ENCODE data around the gene C3orf38.
"Not testable (repeated sequence)": the region's sequence is repeated elsewhere in the genome, so short reads cannot be mapped to it uniquely, and the experiment has no call there.

The C3orf38 gene

DNA sequence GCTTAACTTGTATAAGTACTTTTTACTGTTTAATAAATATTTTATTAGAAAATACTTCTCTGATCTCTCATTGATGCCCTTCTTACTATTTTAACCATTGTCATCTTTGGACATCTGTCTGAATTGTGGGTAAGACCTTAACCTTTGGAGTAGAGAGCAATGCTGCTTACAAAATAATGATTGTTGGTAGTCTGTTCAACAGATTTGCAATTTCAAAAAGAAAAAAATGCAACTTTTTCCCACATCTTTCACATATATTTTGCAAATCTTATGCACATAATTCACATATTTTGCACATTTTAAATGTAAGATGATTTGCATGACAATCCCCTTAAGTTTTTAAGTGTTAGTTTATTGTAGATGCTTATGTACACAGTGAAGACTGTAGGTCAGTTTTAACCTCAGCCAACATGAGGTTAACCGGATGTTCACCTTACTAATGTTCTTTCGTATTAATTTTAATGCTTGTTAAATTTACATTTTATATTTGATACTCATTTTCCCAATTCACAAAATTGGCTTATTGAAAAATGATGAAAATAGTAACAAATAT, 16.7 kb downstream of the C3orf38 start:
- DNase-seq, result no peak

DNA sequence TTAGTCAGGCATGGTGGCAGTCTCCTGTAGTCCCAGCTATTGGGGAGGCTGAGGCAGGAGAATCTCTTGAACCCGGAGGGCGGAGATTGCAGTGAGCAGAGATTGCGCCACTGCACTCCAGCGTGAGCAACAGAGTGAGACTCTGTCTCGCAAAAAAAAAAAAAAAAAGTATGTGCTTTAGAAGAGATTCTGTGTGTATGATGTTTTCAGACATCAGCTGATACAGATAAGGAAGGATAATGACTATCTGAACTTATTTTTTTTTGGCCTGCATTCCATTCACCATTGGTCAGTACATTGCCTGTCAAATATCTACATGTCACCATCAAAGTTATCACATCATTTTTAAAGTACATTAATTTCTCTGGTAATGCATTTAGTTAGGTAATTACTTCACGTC, 17.4 kb downstream of the C3orf38 start:
- no peak for DNase-seq

DNA sequence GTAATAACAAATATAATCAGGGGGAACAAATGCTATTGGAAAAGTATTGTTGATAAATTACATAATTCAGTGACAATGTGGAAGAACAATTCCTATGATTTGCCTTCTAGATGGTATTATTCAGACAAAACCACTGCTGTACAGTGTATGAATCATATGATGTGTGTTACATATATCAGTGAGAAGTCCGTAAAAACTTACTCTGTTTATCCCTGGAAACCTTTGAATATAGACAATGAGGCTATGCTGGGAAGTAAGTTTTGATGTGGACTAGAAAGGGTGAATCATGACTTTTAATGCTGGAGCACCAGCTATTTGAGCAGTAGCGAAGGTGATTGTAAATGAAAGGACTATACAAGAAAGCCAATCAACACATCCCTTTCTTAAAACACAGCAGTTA, 17.9 kb downstream of the C3orf38 start:
- no peak for DNase-seq

DNA sequence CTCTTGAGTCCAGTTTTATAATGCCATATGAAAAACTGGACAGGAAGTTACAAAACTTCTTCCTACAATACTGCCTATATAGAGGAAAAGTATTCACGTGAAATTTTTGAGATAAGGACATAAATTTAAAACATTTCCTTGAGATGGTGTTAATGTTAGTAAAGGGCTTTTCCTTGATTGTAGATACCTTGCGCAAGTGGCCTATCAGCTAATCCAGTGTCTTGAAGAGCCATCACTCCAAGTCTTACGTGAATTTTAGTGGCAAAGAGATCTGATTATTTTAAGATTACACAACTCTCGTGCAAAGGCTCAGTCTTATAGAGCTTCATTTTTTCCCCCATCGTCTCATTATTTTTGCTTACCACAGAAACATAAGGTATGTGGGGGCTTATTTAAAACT, 18.4 kb downstream of the C3orf38 start:
- DNase-seq, result no peak

DNA sequence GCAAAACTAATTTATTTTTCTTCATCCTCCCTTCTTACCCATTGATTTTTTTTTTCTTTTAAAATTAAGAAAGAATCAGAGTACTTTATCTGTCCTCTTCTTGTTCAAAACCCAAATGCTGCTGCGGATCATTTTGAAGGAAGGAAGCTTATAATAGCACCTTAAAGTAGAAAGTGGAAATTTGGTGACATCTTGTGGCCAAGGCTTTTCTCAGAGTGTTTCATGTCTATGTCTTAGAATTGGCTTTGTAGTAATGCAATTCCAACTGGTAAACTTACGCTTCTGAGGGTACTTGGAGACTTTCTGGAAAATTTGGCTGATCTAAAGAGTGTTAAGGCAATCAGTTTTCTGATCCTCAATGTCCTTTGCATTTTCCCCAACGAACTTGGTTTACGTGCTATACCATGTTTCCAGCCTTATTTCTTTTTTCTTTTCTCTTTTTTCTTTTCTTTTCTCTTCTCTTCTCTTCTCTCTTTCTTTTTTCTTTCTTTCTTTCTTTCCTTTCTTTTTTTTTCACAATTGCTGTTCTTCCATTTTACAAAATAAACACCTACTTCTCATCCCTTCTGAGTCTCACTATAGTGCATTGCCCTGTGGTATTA, 30.7 kb downstream of the C3orf38 start:
- DNase-seq, result no peak

DNA sequence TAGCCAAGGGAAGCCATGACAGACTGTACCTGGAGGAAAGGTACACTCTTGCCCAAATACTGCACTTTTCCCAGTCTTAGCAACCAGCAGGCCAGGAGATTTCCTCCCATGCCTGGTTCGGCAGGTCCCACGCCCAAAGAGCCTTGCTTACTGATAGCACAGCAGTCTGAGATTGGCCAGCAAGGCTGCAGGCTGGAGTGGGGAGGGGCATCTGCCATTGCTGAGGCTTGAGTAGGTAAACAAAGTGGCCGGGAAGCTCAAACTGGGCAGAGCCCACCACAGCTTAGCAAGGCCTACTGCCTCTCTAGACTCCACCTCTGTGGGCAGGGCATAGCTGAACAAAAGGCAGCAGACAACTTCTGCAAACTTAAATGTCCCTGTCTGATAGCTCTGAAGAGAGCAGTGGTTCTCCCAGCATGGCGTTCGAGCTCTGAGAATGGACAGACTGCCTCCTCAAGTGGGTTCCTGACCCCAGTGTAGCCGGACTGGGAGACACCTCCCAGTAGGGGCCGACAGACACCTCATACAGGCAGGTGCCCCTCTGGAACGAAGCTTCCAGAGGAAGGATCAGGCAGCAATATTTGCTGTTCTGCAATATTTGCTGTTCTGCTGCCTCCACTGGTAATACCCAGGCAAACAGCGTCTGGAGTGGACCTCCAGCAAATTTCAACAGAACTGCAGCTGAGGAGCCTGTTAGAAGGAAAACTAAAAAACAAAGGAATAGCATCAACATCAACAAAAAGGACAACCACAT, 32.6 kb downstream of the C3orf38 start:
- DNase-seq, result not testable (repeated sequence)

DNA sequence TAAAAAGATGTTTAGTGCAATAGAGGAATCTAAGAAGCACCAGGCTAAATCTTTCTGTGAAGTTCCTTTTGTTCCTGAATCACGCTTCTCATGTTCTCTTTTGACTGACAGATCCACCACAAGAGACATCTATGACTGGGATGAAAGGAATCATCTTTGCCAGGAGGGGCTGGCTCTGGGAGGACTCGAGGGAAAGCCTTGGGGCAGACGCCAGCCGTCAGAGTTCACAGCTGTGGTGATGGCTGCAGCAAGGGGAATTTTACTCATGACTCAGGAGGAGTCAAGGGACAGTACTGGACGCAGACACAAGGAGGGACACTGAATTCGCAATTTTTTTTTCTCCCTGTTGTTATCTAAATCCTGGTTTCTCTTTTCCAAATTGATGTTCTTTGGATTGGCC, 38.7 kb downstream of the C3orf38 start:
- DNase-seq, result no peak

DNA sequence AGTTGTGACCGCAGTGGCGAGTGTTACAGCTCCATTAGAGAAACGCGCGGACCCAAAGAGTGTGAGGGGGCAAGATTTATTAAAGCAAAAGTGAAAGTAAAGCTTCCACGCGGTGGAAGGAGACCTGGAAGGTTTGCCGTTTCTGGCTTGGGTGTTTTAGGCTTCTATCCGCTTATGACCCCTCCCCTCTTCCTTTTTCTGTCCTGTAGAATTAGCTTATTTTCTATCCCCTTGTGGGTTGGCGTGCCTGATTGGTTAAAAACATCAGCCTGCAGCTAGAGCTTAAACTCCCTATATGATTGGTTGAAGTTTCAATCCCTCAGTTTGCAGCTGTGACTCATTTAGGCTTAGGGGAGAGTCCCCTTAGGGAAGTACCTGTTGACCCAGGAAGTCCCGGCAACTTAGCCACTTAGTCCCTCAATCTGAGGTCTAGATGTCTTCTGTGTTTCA, 39.6 kb downstream of the C3orf38 start:
- DNase-seq, result no peak

DNA sequence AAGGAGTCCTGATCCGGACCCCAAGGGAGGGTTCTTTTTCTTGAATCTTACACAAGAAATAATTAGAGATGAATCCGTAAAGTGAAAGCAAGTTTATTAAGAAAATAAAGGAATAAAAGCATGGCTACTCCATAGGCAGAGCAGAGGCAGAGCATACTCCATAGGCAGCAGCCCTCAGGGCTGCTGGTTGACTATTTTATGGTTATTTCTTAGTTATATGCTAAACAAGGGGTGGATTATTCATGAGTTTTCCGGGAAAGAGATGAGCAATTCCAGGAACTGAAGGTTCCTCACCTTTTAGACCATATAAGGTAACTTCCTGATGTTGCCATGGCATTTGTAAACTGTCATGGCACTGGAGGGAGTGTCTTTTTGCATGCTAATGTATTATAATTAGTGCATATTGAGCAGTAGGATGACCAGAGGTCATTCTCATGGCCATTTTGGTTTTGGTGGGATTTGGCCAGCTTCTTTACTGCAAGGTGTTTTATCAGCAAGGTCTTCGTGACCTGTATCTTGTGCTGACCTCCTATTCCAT, 42.2 kb downstream of the C3orf38 start:
- DNase-seq, result no peak

DNA sequence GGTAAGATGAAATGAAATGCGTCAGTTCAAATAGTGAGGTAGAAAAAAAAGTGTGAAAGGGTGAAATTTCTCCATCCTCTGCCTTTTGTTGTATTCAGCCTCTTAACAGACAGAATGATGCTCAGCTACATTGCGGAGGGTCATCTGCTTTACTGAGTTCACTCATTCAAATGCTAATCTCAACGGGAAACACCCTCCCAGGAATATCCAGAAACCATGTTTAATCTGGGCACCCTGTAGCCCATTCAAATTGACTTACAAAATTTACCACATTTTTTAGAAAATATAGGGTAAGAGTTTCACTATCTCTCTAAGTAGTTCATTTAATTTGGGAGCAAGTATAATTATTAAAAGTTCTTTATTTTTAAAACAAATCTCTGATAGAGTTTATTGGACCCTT, 42.9 kb downstream of the C3orf38 start:
- DNase-seq, result no peak

DNA sequence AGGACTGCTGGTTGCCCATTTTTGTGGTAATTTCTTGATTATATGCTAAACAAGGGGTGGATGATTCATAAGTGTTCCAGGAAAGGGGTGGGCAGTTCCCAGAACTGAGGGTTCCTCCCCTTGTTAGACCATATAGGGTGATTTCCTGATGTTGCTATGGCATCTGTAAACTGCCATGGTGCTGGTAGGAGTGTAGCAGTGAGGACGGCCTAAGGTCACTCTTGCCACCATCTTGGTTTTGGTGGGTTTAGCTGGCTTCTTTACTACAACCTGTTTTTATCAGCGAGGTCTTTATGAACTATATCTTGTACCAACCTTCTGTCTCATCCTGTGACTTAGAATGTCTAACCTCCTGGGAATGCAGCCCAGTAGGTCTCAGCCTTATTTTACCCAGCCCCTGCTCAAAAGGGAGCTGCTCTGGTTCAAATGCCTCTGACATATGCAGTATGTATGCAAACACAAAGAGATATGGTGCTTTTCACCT, 46.2 kb downstream of the C3orf38 start:
- peak; percentile 12 for DNase-seq

DNA sequence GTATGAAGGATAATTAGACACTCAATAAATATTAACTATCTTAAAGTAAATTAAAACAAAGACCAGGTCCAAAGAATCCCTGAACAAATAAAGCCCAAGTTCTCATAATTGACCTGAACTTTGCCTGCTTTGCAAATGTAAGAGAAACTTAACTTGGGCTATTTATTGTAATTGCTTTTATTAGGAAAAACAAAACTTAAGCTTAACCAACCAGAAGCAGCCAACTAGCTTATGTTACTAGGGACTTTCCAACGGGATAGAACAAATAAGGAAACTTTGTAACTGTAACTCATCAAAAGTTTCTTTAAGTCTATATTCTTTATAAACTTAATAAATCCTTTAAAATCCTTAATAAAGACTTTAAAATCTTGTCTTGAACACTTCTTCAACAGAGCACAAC, 48.4 kb downstream of the C3orf38 start:
- no peak for DNase-seq

DNA sequence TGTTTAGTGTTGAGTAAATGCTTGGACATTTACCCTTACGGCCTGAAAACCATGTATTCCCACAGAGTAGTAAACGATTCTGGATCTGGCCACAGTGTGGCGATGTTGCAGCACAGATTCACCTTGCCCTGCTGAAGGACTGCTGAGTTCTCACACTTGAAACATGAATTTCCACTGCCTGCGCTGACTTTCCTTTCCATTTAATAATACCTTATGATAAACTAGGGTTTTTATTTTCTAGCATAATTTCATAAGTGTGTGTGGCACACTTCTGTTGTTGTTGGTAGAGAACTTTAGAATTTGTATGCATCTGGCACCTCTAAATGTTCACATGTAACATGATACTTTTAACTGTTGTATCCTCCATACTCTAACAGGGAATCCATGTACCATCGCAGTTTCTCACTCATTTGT, 53.9 kb downstream of the C3orf38 start:
- peak; percentile 54 for DNase-seq
